ENCODE measurements around the gene SKI. TPM values are rescaled to one million over a fixed set of nuclear protein-coding genes. Genes with fewer than 3 reads are reported as not detected.

SKI gene
- total RNA-seq, 2 experiments from 2014 or later = 41.2 to 41.4 TPM

DNA sequence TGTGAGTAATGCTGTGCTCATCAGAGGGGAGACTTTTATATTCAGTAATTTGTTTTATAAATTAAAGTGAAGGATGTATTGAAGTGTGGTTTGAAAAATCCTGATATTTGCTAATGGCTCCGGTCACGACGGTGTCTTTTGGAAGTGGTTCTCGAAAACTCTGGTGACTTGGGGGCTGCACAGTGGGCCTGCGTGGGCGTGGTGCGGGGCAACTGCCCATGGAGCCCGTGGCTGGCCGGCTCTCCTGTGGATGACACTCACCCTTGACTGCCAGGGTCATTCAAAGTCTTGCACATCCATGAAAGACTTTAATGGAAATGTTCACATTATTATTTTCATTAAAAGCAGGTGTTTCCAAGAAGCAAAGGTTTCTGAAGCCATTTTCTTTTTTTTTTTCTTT is 41.2 kb upstream of the SKI start:
- no peaks in the 10 kb centered on the region for H3K27me3 Mint-ChIP-seq (ENCODE audit: low read depth)
- DNase-seq (no peak), ATAC-seq (no peak)
- POLR2A ChIA-PET = no interaction called here
- H3K9me3 Mint-ChIP-seq (ENCODE audit: insufficient read depth) = no peaks in the 10 kb centered on the region
- no peak overlapping the region for H3K27ac Mint-ChIP-seq
- H3K36me3 Mint-ChIP-seq (ENCODE audit: low read depth) = peaks cover 5% of the 10 kb centered on the region
- CTCF ChIA-PET = no interaction called here
- peaks cover 16% of the 10 kb centered on the region for H3K4me1 Mint-ChIP-seq (ENCODE audit: low read depth)
- H3K4me3 Mint-ChIP-seq = no peak overlapping the region

DNA sequence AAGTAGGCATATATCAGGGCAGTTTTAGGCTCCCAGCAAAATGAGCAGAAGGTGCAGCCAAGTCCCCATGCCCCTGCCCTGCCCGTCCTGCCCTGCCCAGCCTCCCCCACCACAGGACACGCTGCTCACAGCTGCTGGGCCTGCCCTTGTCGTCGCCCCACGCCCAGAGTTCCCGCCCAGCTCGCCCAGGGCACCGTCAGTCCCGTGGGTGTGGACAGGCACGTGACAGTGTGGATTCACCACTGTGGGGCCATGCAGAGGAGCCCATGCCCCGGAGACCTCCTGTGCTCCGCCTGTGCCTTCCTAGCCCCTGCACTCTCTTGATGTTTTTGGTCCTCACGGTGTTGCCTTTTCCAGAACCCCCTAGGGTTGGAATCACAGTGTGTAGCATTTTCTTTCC is 40.5 kb upstream of the SKI start:
- Mint-ChIP-seq H3K36me3 (ENCODE audit: low read depth) (peaks cover 5% of the 10 kb centered on the region), H3K4me1 (ENCODE audit: low read depth) (peaks cover 16% of the 10 kb centered on the region), H3K9me3 (ENCODE audit: insufficient read depth) (no peaks in the 10 kb centered on the region), H3K27me3 (ENCODE audit: low read depth) (no peaks in the 10 kb centered on the region), H3K27ac (no peak overlapping the region), H3K4me3 (no peak overlapping the region)
- ChIA-PET CTCF (no interaction called here), POLR2A (no interaction called here)
- no peak for ATAC-seq
- DNase-seq = no peak

DNA sequence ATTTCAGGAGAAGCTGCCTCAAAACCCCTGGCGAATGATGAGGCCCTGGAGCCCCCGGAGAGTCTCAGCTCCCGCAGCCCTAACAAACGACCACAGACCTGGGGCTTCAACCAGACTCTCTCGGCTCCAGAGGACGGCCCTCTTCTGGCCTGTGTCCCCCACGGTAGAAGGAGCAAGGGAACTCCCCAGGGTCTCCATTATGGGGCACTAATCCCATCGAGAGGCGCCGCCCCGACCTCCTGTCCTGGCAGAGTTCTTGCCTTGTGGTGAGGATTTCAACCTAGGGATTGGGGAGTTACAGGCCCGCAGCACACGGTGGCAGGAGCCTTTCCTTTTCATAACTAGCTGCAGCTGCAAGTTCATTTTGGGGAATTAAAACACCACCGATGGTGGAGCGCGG is 39.8 kb upstream of the SKI start:
- Mint-ChIP-seq H3K36me3 (ENCODE audit: low read depth) (peaks cover 8% of the 10 kb centered on the region), H3K4me1 (ENCODE audit: low read depth) (peaks cover 20% of the 10 kb centered on the region), H3K4me3 (no peak overlapping the region), H3K27me3 (ENCODE audit: low read depth) (no peaks in the 10 kb centered on the region), H3K9me3 (ENCODE audit: insufficient read depth) (no peaks in the 10 kb centered on the region), H3K27ac (peak overlapping the region; percentile 34)
- ChIA-PET CTCF (interaction anchor here (1.8 to 2.3 kb wide), 2 partner anchors 14 to 193 kb away, joined by 11 to 12 read pairs; no protein-coding TSS in a partner anchor), POLR2A (interaction anchor here (1.0 kb wide), 1 partner anchor 204 kb away, joined by 4 read pairs; the partner anchor contains the start of genes MORN1 and RER1)
- ATAC-seq (no peak), DNase-seq (no peak)

DNA sequence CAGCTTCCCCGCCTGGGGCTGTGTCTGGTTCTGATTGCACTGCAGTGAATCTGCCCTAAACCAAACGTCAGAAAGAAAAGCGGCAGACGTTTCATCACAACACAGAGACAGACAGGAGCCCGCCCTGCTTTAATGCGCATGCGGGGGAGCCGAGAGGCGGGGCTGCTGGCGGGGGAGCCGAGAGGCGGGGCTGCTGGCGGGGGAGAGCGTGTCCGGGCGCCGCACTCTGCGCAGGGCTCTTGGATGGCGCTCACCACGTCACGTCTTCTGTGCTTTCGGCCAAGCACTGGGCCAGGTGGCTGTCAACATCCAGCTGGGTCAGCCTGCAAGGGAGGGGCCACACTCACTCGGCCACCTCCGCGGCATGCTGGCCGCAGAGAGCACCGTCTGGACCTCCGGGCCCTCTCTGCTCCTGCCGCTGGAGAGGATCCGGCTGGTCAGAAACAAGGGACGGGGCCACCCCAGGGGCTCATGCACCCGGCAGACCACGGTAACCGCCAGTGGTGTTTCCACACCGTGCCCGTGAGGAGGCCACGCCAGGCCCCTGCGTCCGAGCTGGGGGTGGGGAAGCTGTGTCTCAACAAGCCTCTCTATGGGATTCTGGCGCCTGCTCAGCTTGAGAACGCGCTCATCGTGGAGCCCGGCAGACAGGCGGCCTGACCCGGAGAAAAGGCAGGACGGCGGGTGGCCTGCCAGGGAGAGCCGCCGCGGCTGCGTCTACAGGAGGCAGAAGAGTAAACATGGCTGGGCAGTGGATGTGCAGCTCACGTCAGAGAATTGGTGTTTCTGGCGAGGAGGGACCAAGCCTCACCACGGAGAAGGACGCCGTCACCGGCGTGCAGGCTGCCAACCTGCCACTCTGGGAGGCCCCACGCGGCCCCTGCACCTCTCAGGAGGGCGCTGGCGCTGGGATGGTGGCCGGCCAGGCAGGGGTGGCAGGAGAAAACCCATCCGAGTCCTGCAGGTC is 38.4 kb upstream of the SKI start:
- DNase-seq = peak; percentile 94
- Mint-ChIP-seq H3K27me3 (ENCODE audit: low read depth) (no peaks in the 10 kb centered on the region), H3K9me3 (ENCODE audit: insufficient read depth) (no peaks in the 10 kb centered on the region), H3K27ac (peak overlapping the region; percentile 94), H3K4me1 (ENCODE audit: low read depth) (peaks cover 23% of the 10 kb centered on the region), H3K36me3 (ENCODE audit: low read depth) (peaks cover 8% of the 10 kb centered on the region), H3K4me3 (peak overlapping the region; percentile 79)
- ChIA-PET POLR2A (interaction anchor here (0.7 to 1.5 kb wide), 6 partner anchors 10 to 223 kb away, joined by 3 to 5 read pairs (median 4); partner anchors contain the start of genes MORN1, PEX10 and RER1), CTCF (interaction anchor here (1.3 to 2.3 kb wide), 3 partner anchors 15 to 191 kb away, joined by 3 to 12 read pairs (median 11); no protein-coding TSS in a partner anchor)
- peak; percentile 95 for ATAC-seq

DNA sequence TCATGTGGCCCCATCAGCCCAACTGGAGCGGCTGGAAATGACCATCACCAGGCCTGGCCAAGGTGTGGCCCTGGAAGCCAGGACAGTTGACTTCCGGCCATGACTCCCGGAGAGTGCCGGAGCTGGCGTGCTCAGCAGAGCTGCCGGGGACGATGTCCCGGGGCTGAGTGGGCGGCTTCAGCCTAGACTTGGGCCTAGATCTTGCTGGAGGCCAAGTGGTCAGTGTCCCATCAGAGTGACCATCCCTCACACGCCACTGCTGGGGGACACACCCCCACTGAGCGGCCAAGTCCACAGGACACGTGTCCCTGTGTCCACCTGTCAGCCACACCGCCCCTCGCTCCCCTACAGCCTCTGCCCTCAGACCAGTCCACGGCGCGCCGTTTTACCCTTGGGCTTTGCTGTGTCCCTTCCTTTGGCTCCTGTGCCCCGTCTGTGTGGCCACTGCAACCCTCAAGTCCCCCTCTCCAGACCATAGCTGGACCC is 37.6 kb upstream of the SKI start:
- H3K4me1 Mint-ChIP-seq (ENCODE audit: low read depth) = peaks cover 27% of the 10 kb centered on the region
- no peaks in the 10 kb centered on the region for H3K9me3 Mint-ChIP-seq (ENCODE audit: insufficient read depth)
- CTCF ChIA-PET = interaction anchor here (1.8 to 2.3 kb wide), 3 partner anchors 16 to 191 kb away, joined by 8 to 12 read pairs (median 11); no protein-coding TSS in a partner anchor
- H3K4me3 Mint-ChIP-seq = peak overlapping the region; percentile 42
- ATAC-seq (no peak), DNase-seq (no peak)
- peak overlapping the region; percentile 39 for H3K27ac Mint-ChIP-seq
- peaks cover 8% of the 10 kb centered on the region for H3K36me3 Mint-ChIP-seq (ENCODE audit: low read depth)
- POLR2A ChIA-PET = interaction anchor here (0.9 to 1.5 kb wide), 3 partner anchors 9 to 204 kb away, joined by 3 to 5 read pairs (median 4); no protein-coding TSS in a partner anchor
- no peaks in the 10 kb centered on the region for H3K27me3 Mint-ChIP-seq (ENCODE audit: low read depth)

DNA sequence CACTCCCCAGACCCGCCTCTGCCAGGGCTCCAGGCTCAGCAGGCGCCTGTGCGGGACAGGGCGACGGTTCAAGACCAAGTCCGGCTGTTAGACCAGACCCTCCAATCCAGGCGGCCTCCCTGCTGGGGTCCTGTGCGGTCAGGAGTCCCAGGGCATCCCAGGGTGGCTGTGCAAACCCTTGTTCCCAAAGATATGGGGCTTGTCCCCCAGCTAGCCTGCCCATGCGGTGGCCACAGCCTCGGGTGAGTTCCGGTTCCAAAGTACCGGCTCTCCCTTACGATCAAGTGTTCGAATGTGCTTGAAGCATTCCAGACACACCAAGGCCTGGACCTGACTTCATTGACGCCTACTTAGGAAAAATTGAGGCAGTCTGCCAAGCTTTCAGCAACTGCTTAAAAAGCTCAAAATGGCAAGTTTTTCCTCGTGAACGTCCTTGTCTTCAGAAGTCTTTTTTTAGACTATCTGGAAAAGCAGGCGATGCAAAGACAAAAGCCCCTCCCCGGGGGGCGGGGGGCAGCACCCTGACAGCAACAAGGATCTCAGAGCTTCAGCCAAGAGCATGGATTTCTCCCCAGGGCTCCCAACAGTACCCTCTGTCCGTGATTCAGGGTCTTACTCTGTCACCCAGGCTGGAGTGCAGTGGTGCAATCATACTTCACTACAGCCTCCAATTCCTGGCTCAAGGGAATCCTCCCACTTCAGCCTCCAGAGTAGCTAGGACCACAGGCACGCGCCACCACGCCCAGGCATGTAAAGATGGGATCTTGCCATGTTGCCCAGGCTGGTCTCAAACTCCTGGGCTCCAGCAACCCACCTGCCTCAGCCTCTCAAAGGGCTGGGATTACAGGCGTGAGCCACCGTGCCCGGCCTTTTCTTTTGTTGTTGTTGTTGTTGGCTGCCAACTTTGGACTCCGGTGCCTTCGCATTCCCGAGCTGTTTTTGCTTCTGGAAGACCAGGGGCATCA is 35.8 kb upstream of the SKI start:
- no peaks in the 10 kb centered on the region for H3K9me3 Mint-ChIP-seq (ENCODE audit: insufficient read depth)
- no peak for DNase-seq
- POLR2A ChIA-PET = interaction anchor here (1.0 to 1.2 kb wide), 3 partner anchors 199 to 340 kb away, joined by 3 to 4 read pairs (median 3); partner anchors contain the start of genes MORN1 and RER1
- peaks cover 30% of the 10 kb centered on the region for H3K4me1 Mint-ChIP-seq (ENCODE audit: low read depth)
- H3K4me3 Mint-ChIP-seq = peak overlapping the region; percentile 18
- CTCF ChIA-PET = interaction anchor here (0.7 to 2.3 kb wide), 4 partner anchors 17 to 817 kb away, joined by 3 to 8 read pairs (median 3); no protein-coding TSS in a partner anchor
- no peak overlapping the region for H3K27ac Mint-ChIP-seq
- H3K36me3 Mint-ChIP-seq (ENCODE audit: low read depth) = peaks cover 8% of the 10 kb centered on the region
- ATAC-seq = no peak
- H3K27me3 Mint-ChIP-seq (ENCODE audit: low read depth) = no peaks in the 10 kb centered on the region

DNA sequence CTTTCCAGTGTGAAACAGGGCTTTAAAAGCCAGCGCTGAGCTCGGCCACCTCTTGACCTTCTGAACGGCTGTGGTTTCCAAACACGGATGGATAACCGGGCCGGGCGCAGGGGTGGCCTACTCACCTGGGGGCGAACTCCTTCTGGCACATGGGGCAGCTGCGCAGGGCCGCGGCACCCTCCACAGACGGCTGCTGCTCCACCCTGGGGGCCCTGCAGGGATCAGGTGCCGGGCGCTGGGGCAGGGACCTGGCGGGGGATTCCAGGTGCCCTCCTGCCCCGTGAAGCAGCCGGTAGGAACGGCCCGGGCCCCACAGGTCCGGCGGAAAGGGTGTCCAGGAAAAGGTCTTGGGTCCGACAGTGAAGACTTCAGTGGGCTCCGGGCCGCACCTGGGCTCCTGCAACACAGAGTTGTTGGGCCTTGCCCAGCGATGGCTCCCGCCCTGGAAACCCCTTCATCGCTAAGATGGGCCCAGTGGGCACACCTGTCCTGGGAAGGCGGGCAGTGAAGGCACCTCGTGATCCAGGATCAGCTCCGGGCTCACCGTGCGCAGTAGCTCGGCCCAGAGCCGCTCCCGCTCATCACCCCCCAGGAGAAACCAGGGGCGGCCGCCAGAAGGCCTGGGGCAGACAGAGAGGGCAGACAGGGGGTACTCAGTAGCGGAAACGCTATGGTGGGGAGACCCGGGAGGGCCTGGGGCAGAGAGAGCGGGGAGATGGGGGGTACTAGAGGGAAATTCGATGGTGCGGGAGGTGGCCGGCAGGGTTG is 34.4 kb upstream of the SKI start:
- peak overlapping the region; percentile 71 for H3K4me3 Mint-ChIP-seq
- no peaks in the 10 kb centered on the region for H3K9me3 Mint-ChIP-seq (ENCODE audit: insufficient read depth)
- no peaks in the 10 kb centered on the region for H3K27me3 Mint-ChIP-seq (ENCODE audit: low read depth)
- no peak for DNase-seq
- peaks cover 8% of the 10 kb centered on the region for H3K36me3 Mint-ChIP-seq (ENCODE audit: low read depth)
- ATAC-seq = no peak
- peaks cover 39% of the 10 kb centered on the region for H3K4me1 Mint-ChIP-seq (ENCODE audit: low read depth)
- ChIA-PET CTCF (interaction anchor here (7.6 kb wide), 1 partner anchor 188 kb away, joined by 259 read pairs; no protein-coding TSS in a partner anchor), POLR2A (interaction anchor here (0.6 to 2.0 kb wide), 4 partner anchors 9 to 198 kb away, joined by 3 to 10 read pairs (median 5); partner anchors contain the start of genes MORN1 and RER1)
- H3K27ac Mint-ChIP-seq = peak overlapping the region; percentile 72

DNA sequence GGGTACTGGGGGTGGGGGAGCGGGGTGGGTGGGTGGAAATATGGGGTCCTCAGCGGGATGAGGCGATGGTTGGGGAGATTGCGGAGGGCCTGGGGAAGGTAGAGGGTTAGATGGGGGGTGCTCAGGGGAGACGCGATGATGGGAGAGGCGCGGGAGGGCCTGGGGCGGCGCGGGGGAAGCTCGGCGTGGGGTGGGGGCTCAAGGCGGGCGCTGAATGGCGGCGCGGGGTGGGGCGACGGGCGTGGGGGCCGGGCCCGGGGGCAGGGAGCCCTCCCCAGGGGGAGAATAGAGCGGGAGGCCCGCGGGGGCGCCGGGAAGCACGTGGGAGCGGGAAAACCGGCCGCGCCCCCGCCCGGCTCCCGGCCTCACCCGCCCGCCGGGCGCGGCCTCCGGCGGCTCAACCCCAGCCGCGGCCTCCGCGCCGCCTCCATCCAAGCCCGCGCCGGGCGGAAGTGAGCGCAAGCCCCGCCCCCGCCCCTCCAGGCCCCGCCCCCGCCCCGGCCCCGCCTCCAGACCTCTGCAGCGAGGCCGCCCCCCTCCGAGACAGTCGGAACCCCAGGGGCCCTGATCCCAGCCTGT is 33.7 kb upstream of the SKI start, which contains the start of gene FAAP20:
Gene FAAP20 (minus strand): TSS at position 454 of the 579 bp plus-strand sequence. CDS start 23 bp downstream, at position 431.
- no peaks in the 10 kb centered on the region for H3K27me3 Mint-ChIP-seq (ENCODE audit: low read depth)
- H3K4me3 Mint-ChIP-seq = peak within 1 kb of the TSS; percentile 81
- ATAC-seq (peak; percentile 64), DNase-seq (peak; percentile 80)
- CTCF ChIA-PET = interaction anchor here (0.6 to 7.6 kb wide), 48 partner anchors 10 to 391 kb away, joined by 3 to 259 read pairs (median 5); partner anchors contain the start of genes MORN1, PANK4, RER1 and SKI
- peaks cover 8% of the 10 kb centered on the region for H3K36me3 Mint-ChIP-seq (ENCODE audit: low read depth)
- H3K27ac Mint-ChIP-seq = peak within 1 kb of the TSS; percentile 93
- H3K4me1 Mint-ChIP-seq (ENCODE audit: low read depth) = peaks cover 43% of the 10 kb centered on the region
- H3K9me3 Mint-ChIP-seq (ENCODE audit: insufficient read depth) = no peaks in the 10 kb centered on the region
- POLR2A ChIA-PET = interaction anchor here (0.6 to 2.1 kb wide), 22 partner anchors 8 to 362 kb away, joined by 3 to 31 read pairs (median 4); partner anchors contain the start of genes MORN1, RER1, SKI and TNFRSF14

DNA sequence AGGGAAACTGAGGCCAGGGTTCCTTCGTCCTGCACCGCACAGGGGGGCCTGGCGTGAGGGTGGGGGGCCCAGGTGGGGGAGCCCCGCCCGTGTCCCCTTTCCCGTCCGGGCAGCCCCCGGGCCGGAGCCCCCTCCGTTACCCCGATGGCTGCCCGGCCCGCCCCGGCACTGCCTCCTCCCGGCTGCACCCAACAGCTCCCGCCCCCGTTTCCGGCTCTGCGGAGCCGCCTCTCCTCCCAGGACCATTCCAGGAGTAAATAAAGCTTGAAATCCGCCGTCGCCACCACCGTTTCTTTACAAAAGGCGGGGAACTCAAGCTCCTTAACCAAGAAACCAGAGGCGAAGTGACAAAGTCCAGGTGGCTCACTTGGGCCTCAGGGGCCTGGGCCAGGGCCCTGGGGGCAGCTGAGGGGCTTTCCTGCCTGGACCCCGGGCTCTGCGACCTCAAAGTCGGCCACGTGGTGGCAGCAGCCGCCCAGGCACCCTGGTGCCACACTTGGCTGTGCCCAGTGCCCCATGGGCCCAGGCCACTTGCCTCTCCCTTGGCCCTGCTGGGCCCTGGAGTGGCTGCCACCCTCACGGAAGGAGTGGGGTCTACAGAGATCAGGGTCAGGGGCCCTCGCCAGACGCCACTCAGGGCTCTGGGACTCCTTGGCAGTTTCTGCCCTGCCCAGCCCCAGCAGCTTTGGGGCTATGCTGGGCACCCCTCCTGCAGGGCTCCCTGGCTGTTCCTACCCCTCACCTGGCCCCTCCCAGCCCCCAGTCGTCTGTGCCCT is 33.0 kb upstream of the SKI start:
- POLR2A ChIA-PET = interaction anchor here (0.7 to 2.1 kb wide), 21 partner anchors 9 to 361 kb away, joined by 3 to 31 read pairs (median 4); partner anchors contain the start of genes MORN1, RER1, SKI and TNFRSF14
- Mint-ChIP-seq H3K4me1 (ENCODE audit: low read depth) (peaks cover 46% of the 10 kb centered on the region), H3K9me3 (ENCODE audit: insufficient read depth) (no peaks in the 10 kb centered on the region), H3K27me3 (ENCODE audit: low read depth) (no peaks in the 10 kb centered on the region), H3K27ac (peak overlapping the region; percentile 93), H3K4me3 (peak overlapping the region; percentile 81), H3K36me3 (ENCODE audit: low read depth) (peaks cover 8% of the 10 kb centered on the region)
- CTCF ChIA-PET = interaction anchor here (0.6 to 7.6 kb wide), 48 partner anchors 9 to 391 kb away, joined by 3 to 259 read pairs (median 5); partner anchors contain the start of genes MORN1, PANK4, RER1 and SKI
- ATAC-seq (peak; percentile 81), DNase-seq (peak; percentile 92)
